Mesendoderm (in vitro differentiated cells): ENCODE results near the gene RHOA.
A peak's percentile ranks its signal among the peaks of the same experiment; 100 is the strongest.

Experiments used
- DNase-seq: peaks from one replicate; pipeline ENCODE4 v3.0.0; 2013
- H2AK5ac ChIP-seq: 2 replicates; pipeline ENCODE4 v1.6.1; 2013; ENCODE audit warnings: low read length, inconsistent platforms
- H2BK120ac ChIP-seq: 2 replicates; pipeline ENCODE4 v1.6.1; 2013; ENCODE audit warnings: low read depth, mild to moderate bottlenecking, low read length, moderate library complexity, mixed read lengths
- H2BK15ac ChIP-seq: replicated peaks from 2 replicates; pipeline ENCODE4 v1.6.1; 2013; ENCODE audit warnings: low read depth, mild to moderate bottlenecking, moderate library complexity
- H2BK5ac ChIP-seq: 2 replicates; pipeline ENCODE4 v1.6.1; 2013; ENCODE audit warnings: low read length, inconsistent platforms
- H3K18ac ChIP-seq: 2 replicates; pipeline ENCODE4 v1.6.1; 2013; ENCODE audit warnings: mild to moderate bottlenecking, low read length, mixed read lengths
- H3K23ac ChIP-seq: one replicate; pipeline ENCODE4 v1.6.1; 2013; ENCODE audit warnings: low read length
- H3K27ac ChIP-seq: 2 replicates; pipeline ENCODE4 v1.5.1; 2013; ENCODE audit warnings: low read depth, mild to moderate bottlenecking, inconsistent platforms, low read length, moderate library complexity
- H3K27me3 ChIP-seq: 2 replicates; pipeline ENCODE4 v1.6.1; 2013; ENCODE audit warnings: low read length, control low read depth, mild to moderate bottlenecking, inconsistent platforms; ENCODE audit not compliant: insufficient read depth, poor library complexity
- H3K36me3 ChIP-seq: 2 replicates; pipeline ENCODE4 v1.6.1; 2013; ENCODE audit warnings: low read length, inconsistent platforms; ENCODE audit not compliant: control insufficient read depth, insufficient read depth
- H3K4ac ChIP-seq: one replicate; pipeline ENCODE4 v1.6.1; 2013; ENCODE audit warnings: low read depth, mild to moderate bottlenecking, low read length, moderate library complexity
- H3K4me1 ChIP-seq: 2 replicates; pipeline ENCODE4 v1.6.1; 2013; ENCODE audit warnings: low read depth, low read length, inconsistent platforms; ENCODE audit not compliant: control insufficient read depth
- H3K4me2 ChIP-seq: 2 replicates; pipeline ENCODE4 v1.6.1; 2013; ENCODE audit warnings: low read length
- H3K4me3 ChIP-seq: 2 replicates; pipeline ENCODE4 v1.5.1; 2013; ENCODE audit warnings: mild to moderate bottlenecking, low read length
- H3K56ac ChIP-seq: one replicate; pipeline ENCODE4 v1.6.1; 2013; ENCODE audit warnings: low read length
- H3K79me1 ChIP-seq: 2 replicates; pipeline ENCODE4 v1.6.1; 2013; ENCODE audit warnings: low read length, inconsistent platforms
- H3K79me2 ChIP-seq: 2 replicates; pipeline ENCODE4 v1.6.1; 2013; ENCODE audit warnings: mild to moderate bottlenecking, low read length; ENCODE audit not compliant: control insufficient read depth, insufficient read depth
- H3K9ac ChIP-seq: 2 replicates; pipeline ENCODE4 v1.6.1; 2013; ENCODE audit warnings: low read length, inconsistent platforms
- H4K5ac ChIP-seq: one replicate; pipeline ENCODE4 v1.6.1; 2013; ENCODE audit warnings: low read length
- H4K8ac ChIP-seq: one replicate; pipeline ENCODE4 v1.6.1; 2013; ENCODE audit warnings: low read depth, mild to moderate bottlenecking, control low read depth, low read length, moderate library complexity
- WGBS: extraction: QIAGEN DNeasy Blood & Tissue Kit; methylation state at CpG from one replicate; pipeline ENCODE4 v1.1.7; 2013; ENCODE audit warnings: low lambda C conversion rate, missing lambda C conversion rate; ENCODE audit not compliant: insufficient coverage; ENCODE audit errors: extremely low coverage; 5-methylcytosine and 5-hydroxymethylcytosine counted together

RHOA gene

GRCh38 chr3:49339941-49340800 is 71.6 kb downstream of the RHOA start, which contains the start of gene USP4:
TSS of gene USP4 (minus strand) at chr3:49340053. CDS start at chr3:49340024, 29 bp downstream.
- Histone ChIP-seq H3K27ac (peak within 1 kb of the TSS; percentile 81), H3K56ac (peak within 1 kb of the TSS; percentile 96)

GRCh38 chr3:49339581-49339940 is 72.2 kb downstream of the RHOA start:
- Histone ChIP-seq H2AK5ac (no peak overlapping the region), H4K5ac (no peak overlapping the region)
- DNase-seq = peak; percentile 79

More at GRCh38 chr3:49339941-49340800, 71.6 kb downstream of the RHOA start, which contains the start of gene USP4:
- no peaks in the 10 kb centered on the region for H3K27me3 ChIP-seq
- DNase-seq = peak; percentile 95
- H3K4ac ChIP-seq = peak within 1 kb of the TSS; percentile 39
- peak within 1 kb of the TSS; percentile 75 for H2BK5ac ChIP-seq
- WGBS = no CpG with 5 or more reads among the region's 70 CpGs
- no peaks in the 10 kb centered on the region for H3K4me1 ChIP-seq
- peak within 1 kb of the TSS; percentile 61 for H3K18ac ChIP-seq
- no peak within 1 kb of the TSS for H2BK15ac ChIP-seq
- H3K4me2 ChIP-seq = peak within 1 kb of the TSS; percentile 85
- H3K9ac ChIP-seq = peak within 1 kb of the TSS; percentile 90
- no peak within 1 kb of the TSS for H4K8ac ChIP-seq
- no peaks in the 10 kb centered on the region for H3K36me3 ChIP-seq
- peak within 1 kb of the TSS; percentile 80 for H3K4me3 ChIP-seq
- H3K23ac ChIP-seq = no peak within 1 kb of the TSS
- peaks cover 1% of the 10 kb centered on the region for H3K79me1 ChIP-seq
- H4K5ac ChIP-seq = peak within 1 kb of the TSS; percentile 44
- no peak within 1 kb of the TSS for H2AK5ac ChIP-seq
- peaks cover 2% of the 10 kb centered on the region for H3K79me2 ChIP-seq
- no peak within 1 kb of the TSS for H2BK120ac ChIP-seq

GRCh38 chr3:49333916-49334633 is 77.7 kb downstream of the RHOA start:
- Histone ChIP-seq H3K4me1 (no peaks in the 10 kb centered on the region), H3K27me3 (no peaks in the 10 kb centered on the region), H3K27ac (no peak overlapping the region), H3K4me2 (no peak overlapping the region), H2BK5ac (no peak overlapping the region), H4K5ac (no peak overlapping the region), H3K4me3 (no peak overlapping the region), H3K36me3 (no peaks in the 10 kb centered on the region), H2BK15ac (no peak overlapping the region), H2BK120ac (no peak overlapping the region), H3K79me1 (no peaks in the 10 kb centered on the region), H3K56ac (no peak overlapping the region), H3K23ac (no peak overlapping the region), H2AK5ac (no peak overlapping the region), H3K9ac (no peak overlapping the region), H3K4ac (no peak overlapping the region), H3K79me2 (peaks cover under 1% of the 10 kb centered on the region), H3K18ac (no peak overlapping the region), H4K8ac (no peak overlapping the region)
- DNase-seq = no peak
- WGBS = no CpG with 5 or more reads among the region's 5 CpGs

More at GRCh38 chr3:49339581-49339940, 72.2 kb downstream of the RHOA start:
- H3K18ac ChIP-seq = peak overlapping the region; percentile 61
- peaks cover 1% of the 10 kb centered on the region for H3K79me1 ChIP-seq
- WGBS = no CpG with 5 or more reads among the region's 17 CpGs
- H3K9ac ChIP-seq = peak overlapping the region; percentile 90
- peaks cover 2% of the 10 kb centered on the region for H3K79me2 ChIP-seq
- no peaks in the 10 kb centered on the region for H3K4me1 ChIP-seq
- no peak overlapping the region for H3K23ac ChIP-seq
- H2BK120ac ChIP-seq = no peak overlapping the region
- peak overlapping the region; percentile 96 for H3K56ac ChIP-seq
- H3K27ac ChIP-seq = peak overlapping the region; percentile 81
- H3K36me3 ChIP-seq = no peaks in the 10 kb centered on the region
- H3K4me2 ChIP-seq = peak overlapping the region; percentile 80
- no peak overlapping the region for H2BK5ac ChIP-seq
- H4K8ac ChIP-seq = no peak overlapping the region
- H3K4me3 ChIP-seq = peak overlapping the region; percentile 80
- H3K27me3 ChIP-seq = no peaks in the 10 kb centered on the region
- H2BK15ac ChIP-seq = no peak overlapping the region
- no peak overlapping the region for H3K4ac ChIP-seq

- H3K4me2 ChIP-seq = no peak overlapping the region
- H2BK5ac ChIP-seq = no peak overlapping the region
- H3K27ac ChIP-seq = no peak overlapping the region
- no peaks in the 10 kb centered on the region for H3K4me1 ChIP-seq
- no peak overlapping the region for H4K5ac ChIP-seq
- no peaks in the 10 kb centered on the region for H3K36me3 ChIP-seq
- H3K56ac ChIP-seq = no peak overlapping the region
- no peak overlapping the region for H2BK120ac ChIP-seq
- no CpG with 5 or more reads among the region's 3 CpGs for WGBS
- H3K23ac ChIP-seq = no peak overlapping the region
- no peak overlapping the region for H3K18ac ChIP-seq
- no peaks in the 10 kb centered on the region for H3K79me2 ChIP-seq
- no peak overlapping the region for H2BK15ac ChIP-seq
- DNase-seq = no peak
- no peak overlapping the region for H2AK5ac ChIP-seq
- no peak overlapping the region for H3K4me3 ChIP-seq
- no peaks in the 10 kb centered on the region for H3K27me3 ChIP-seq
- no peak overlapping the region for H4K8ac ChIP-seq
- H3K79me1 ChIP-seq = no peaks in the 10 kb centered on the region
- H3K9ac ChIP-seq = no peak overlapping the region
- no peak overlapping the region for H3K4ac ChIP-seq
Measured at GRCh38 chr3:49333091-49333490, 78.7 kb downstream of the RHOA start.

GRCh38 chr3:49329186-49329585 is 82.6 kb downstream of the RHOA start:
- Histone ChIP-seq H3K56ac (no peak overlapping the region), H2BK120ac (no peak overlapping the region), H2AK5ac (no peak overlapping the region), H3K4me3 (no peak overlapping the region), H3K79me1 (no peaks in the 10 kb centered on the region), H3K27ac (no peak overlapping the region), H3K4ac (no peak overlapping the region), H4K8ac (no peak overlapping the region), H2BK5ac (no peak overlapping the region), H3K4me1 (no peaks in the 10 kb centered on the region), H3K36me3 (peaks cover 7% of the 10 kb centered on the region), H3K27me3 (no peaks in the 10 kb centered on the region), H3K79me2 (no peaks in the 10 kb centered on the region), H3K9ac (no peak overlapping the region), H3K23ac (no peak overlapping the region), H3K4me2 (no peak overlapping the region), H3K18ac (no peak overlapping the region), H2BK15ac (no peak overlapping the region), H4K5ac (no peak overlapping the region)
- WGBS = no CpG with 5 or more reads among the region's 4 CpGs
- DNase-seq = no peak
